ENCODE measurements around the gene CLEC16A.

DNA sequence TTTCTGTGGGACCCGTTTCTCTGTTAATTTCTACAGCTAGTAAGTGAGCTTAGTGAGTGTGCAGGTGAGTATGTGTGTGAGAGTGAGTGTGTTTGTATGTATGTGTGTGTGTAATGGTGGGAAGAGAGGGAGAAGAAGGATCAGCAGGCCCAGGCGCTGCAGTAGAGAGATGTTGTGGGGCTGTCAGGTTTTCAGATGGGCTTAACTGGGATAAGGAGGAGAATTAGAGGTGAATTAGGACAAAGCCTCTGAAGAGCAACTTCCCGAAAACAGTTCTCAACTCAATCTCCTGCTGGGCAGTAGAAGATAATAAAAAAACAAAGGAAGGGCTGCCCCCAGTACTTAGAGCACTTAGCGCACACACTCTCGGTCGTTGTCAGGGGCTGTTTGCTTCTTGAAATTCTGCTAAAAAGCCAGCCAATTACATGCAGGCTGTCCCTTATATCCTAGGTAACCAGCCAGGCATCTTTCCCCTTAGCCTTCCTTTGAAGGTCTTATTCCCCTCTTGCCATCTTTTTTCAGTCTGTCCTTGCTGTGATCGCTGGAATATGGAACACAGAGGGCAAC, 63.4 kb downstream of the CLEC16A start:
- TF ChIP-seq, protein P1, sequence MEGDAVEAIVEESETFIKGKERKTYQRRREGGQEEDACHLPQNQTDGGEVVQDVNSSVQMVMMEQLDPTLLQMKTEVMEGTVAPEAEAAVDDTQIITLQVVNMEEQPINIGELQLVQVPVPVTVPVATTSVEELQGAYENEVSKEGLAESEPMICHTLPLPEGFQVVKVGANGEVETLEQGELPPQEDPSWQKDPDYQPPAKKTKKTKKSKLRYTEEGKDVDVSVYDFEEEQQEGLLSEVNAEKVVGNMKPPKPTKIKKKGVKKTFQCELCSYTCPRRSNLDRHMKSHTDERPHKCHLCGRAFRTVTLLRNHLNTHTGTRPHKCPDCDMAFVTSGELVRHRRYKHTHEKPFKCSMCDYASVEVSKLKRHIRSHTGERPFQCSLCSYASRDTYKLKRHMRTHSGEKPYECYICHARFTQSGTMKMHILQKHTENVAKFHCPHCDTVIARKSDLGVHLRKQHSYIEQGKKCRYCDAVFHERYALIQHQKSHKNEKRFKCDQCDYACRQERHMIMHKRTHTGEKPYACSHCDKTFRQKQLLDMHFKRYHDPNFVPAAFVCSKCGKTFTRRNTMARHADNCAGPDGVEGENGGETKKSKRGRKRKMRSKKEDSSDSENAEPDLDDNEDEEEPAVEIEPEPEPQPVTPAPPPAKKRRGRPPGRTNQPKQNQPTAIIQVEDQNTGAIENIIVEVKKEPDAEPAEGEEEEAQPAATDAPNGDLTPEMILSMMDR (IDR thresholded peaks at IDR 0.05): no peak
- no peak for TF ChIP-seq EZH2 (IDR thresholded peaks at IDR 0.05; ENCODE audit: borderline replicate concordance, insufficient read depth, low read depth, low read length, poor library complexity, severe bottlenecking)
